Measurements from ENCODE around the gene DLEC1.
"Not testable (repeated sequence)": the region's sequence is repeated elsewhere in the genome, so short reads cannot be mapped to it uniquely, and the experiment has no call there.

The DLEC1 gene

GRCh38 chr3:38032328-38032865 lies 6.6 kb upstream of the DLEC1 start:
- H3K4me3 ChIP-seq (ENCODE audit: low read depth, low read length): no peak overlapping the region
- no peaks in the 10 kb centered on the region for H3K27me3 ChIP-seq (replicated peaks)
- in situ Hi-C loops (cut with HindIII; ENCODE audit: low pct_ligation_motif_present, low sequenced_read_pairs): no loop called here
- H3K27ac ChIP-seq: no peak overlapping the region
- H3K36me3 ChIP-seq (replicated peaks): no peaks in the 10 kb centered on the region
- no peak for TF ChIP-seq CTCF (IDR thresholded peaks at IDR 0.05; ENCODE audit: low read depth, low read length, missing control alignments)
- no peak for DNase-seq

- H3K36me3 ChIP-seq (replicated peaks); H3K27me3 ChIP-seq (replicated peaks); DNase-seq; H3K4me3 ChIP-seq (ENCODE audit: low read depth, low read length); H3K27ac ChIP-seq; in situ Hi-C loops (cut with HindIII; ENCODE audit: low pct_ligation_motif_present, low sequenced_read_pairs): not testable (repeated sequence)
These were observed 5.4 kb upstream of the DLEC1 start for GRCh38 chr3:38033586-38033985.

GRCh38 chr3:38034335-38034734 lies 4.7 kb upstream of the DLEC1 start:
- in situ Hi-C loops (cut with HindIII; ENCODE audit: low pct_ligation_motif_present, low sequenced_read_pairs); H3K36me3 ChIP-seq (replicated peaks); H3K27me3 ChIP-seq (replicated peaks); DNase-seq; H3K27ac ChIP-seq; H3K4me3 ChIP-seq (ENCODE audit: low read depth, low read length): not testable (repeated sequence)

- H3K27ac ChIP-seq: no peak overlapping the region
- no peak overlapping the region for H3K4me3 ChIP-seq (ENCODE audit: low read depth, low read length)
- no peak for TF ChIP-seq CTCF (IDR thresholded peaks at IDR 0.05; ENCODE audit: low read depth, low read length, missing control alignments)
- DNase-seq: no peak
- no peaks in the 10 kb centered on the region for H3K36me3 ChIP-seq (replicated peaks)
- H3K27me3 ChIP-seq (replicated peaks): no peaks in the 10 kb centered on the region
- in situ Hi-C loops (cut with HindIII; ENCODE audit: low pct_ligation_motif_present, low sequenced_read_pairs): no loop called here
These were observed 2.7 kb upstream of the DLEC1 start for GRCh38 chr3:38036286-38036685.

- Histone ChIP-seq H3K27me3 (replicated peaks) (no peaks in the 10 kb centered on the region), H3K27ac (no peak overlapping the region), H3K4me3 (ENCODE audit: low read depth, low read length) (no peak overlapping the region), H3K36me3 (replicated peaks) (no peaks in the 10 kb centered on the region)
- no peak for DNase-seq
- in situ Hi-C loops (cut with HindIII; ENCODE audit: low pct_ligation_motif_present, low sequenced_read_pairs): no loop called here
- no peak for TF ChIP-seq CTCF (IDR thresholded peaks at IDR 0.05; ENCODE audit: low read depth, low read length, missing control alignments)
These were observed 2.1 kb upstream of the DLEC1 start for GRCh38 chr3:38036906-38037305.

- Histone ChIP-seq H3K36me3 (replicated peaks) (no peaks in the 10 kb centered on the region), H3K4me3 (ENCODE audit: low read depth, low read length) (no peak overlapping the region), H3K27me3 (replicated peaks) (no peaks in the 10 kb centered on the region), H3K27ac (no peak overlapping the region)
- TF ChIP-seq CTCF (IDR thresholded peaks at IDR 0.05; ENCODE audit: low read depth, low read length, missing control alignments): no peak
- DNase-seq: no peak
- in situ Hi-C loops (cut with HindIII; ENCODE audit: low pct_ligation_motif_present, low sequenced_read_pairs): no loop called here
These were observed 529 bp upstream of the DLEC1 start for GRCh38 chr3:38038447-38038911.

GRCh38 chr3:38039899-38040261 lies 872 bp downstream of the DLEC1 start:
- DNase-seq: peak; percentile 37
- TF ChIP-seq CTCF (IDR thresholded peaks at IDR 0.05; ENCODE audit: low read depth, low read length, missing control alignments): peak; percentile 48
- Histone ChIP-seq H3K4me3 (ENCODE audit: low read depth, low read length) (peak overlapping the region; percentile 60), H3K36me3 (replicated peaks) (no peaks in the 10 kb centered on the region), H3K27ac (no peak overlapping the region), H3K27me3 (replicated peaks) (no peaks in the 10 kb centered on the region)
- in situ Hi-C loops (cut with HindIII; ENCODE audit: low pct_ligation_motif_present, low sequenced_read_pairs): no loop called here

Measured in brain microvascular endothelial cell (primary cell).